NOMO-1 treated with dmso at 0.1 percent for 144 hours (cell line): Measurements from ENCODE around the gene C16orf92.
"Not testable (repeated sequence)": the region's sequence is repeated elsewhere in the genome, so short reads cannot be mapped to it uniquely, and the experiment has no call there.

ENCODE experiments used
- DNase-seq: peaks from one replicate; lab custom pipeline; 2025; ENCODE audit not compliant: unreplicated experiment; lab: John Stamatoyannopoulos, UW

The C16orf92 gene

GRCh38 chr16:30004424-30004776 lies 18.6 kb upstream of the C16orf92 start:
- DNase-seq, result no peak

- DNase-seq, result no peak
Observed at GRCh38 chr16:30004811-30005242, 18.2 kb upstream of the C16orf92 start.

GRCh38 chr16:30005341-30006094 lies 17.5 kb upstream of the C16orf92 start:
- DNase-seq, result no peak

GRCh38 chr16:30006095-30006473 lies 16.9 kb upstream of the C16orf92 start:
- no peak for DNase-seq

GRCh38 chr16:30006659-30007377 lies 16.2 kb upstream of the C16orf92 start:
- no peak for DNase-seq

- DNase-seq, result no peak
Observed at GRCh38 chr16:30007378-30007895, 15.6 kb upstream of the C16orf92 start.

- DNase-seq, result no peak
Observed at GRCh38 chr16:30009085-30009862, 13.7 kb upstream of the C16orf92 start.

- no peak for DNase-seq
Observed at GRCh38 chr16:30009990-30010843, 12.8 kb upstream of the C16orf92 start.

GRCh38 chr16:30010844-30011713 lies 11.9 kb upstream of the C16orf92 start, which contains the start of gene DOC2A:
Gene DOC2A (minus strand): TSS chr16:30011027. CDS start chr16:30010222, 805 bp downstream.
- DNase-seq, result no peak

- no peak for DNase-seq
Observed at GRCh38 chr16:30011714-30012504, 11.1 kb upstream of the C16orf92 start.

GRCh38 chr16:30012598-30012997 lies 10.4 kb upstream of the C16orf92 start:
- DNase-seq, result not testable (repeated sequence)

GRCh38 chr16:30015450-30015849 lies 7.5 kb upstream of the C16orf92 start:
- not testable (repeated sequence) for DNase-seq

- no peak for DNase-seq
Observed at GRCh38 chr16:30016555-30017276, 6.3 kb upstream of the C16orf92 start.

- no peak for DNase-seq
Observed at GRCh38 chr16:30017277-30017656, 5.7 kb upstream of the C16orf92 start.

GRCh38 chr16:30017937-30018336 lies 5.1 kb upstream of the C16orf92 start:
- DNase-seq, result not testable (repeated sequence)

- DNase-seq, result no peak
Observed at GRCh38 chr16:30018731-30019158, 4.3 kb upstream of the C16orf92 start.

GRCh38 chr16:30023586-30023985 lies 588 bp downstream of the C16orf92 start:
- no peak for DNase-seq

GRCh38 chr16:30024451-30024850 lies 1.5 kb downstream of the C16orf92 start:
- no peak for DNase-seq
